WERI-Rb-1 (cell line): Measurements from ENCODE around the gene CCAR1.
"Not testable (repeated sequence)": the region's sequence is repeated elsewhere in the genome, so short reads cannot be mapped to it uniquely, and the experiment has no call there.

Experiments used
- DNase-seq: peaks from one replicate; pipeline ENCODE4 v3.0.0-alpha.2; 2020
- H3K27ac ChIP-seq: fragments of 250-450 bp; sonication (Bioruptor Pico); 2 replicates; pipeline ENCODE4 v1.5.1; 2020; ENCODE audit warnings: mild to moderate bottlenecking, moderate library complexity
- H3K27me3 ChIP-seq: fragments of 250-450 bp; sonication (Bioruptor Pico); 2 replicates; pipeline ENCODE4 v1.5.1; 2021; ENCODE audit warnings: mild to moderate bottlenecking, low read depth, moderate library complexity; ENCODE audit not compliant: insufficient read depth, severe bottlenecking
- H3K36me3 ChIP-seq: fragments of 250-450 bp; sonication (Bioruptor Pico); 2 replicates; pipeline ENCODE4 v1.5.1; 2020; ENCODE audit warnings: mild to moderate bottlenecking, moderate library complexity
- H3K4me3 ChIP-seq: 2 replicates; pipeline ENCODE4 v1.5.1; 2011; ENCODE audit warnings: low read depth, mild to moderate bottlenecking, control low read depth, low read length
- H3K9me3 ChIP-seq: fragments of 250-450 bp; sonication (Bioruptor Pico); 2 replicates; pipeline ENCODE4 v1.5.1; 2021; ENCODE audit warnings: mild to moderate bottlenecking, moderate library complexity; ENCODE audit not compliant: severe bottlenecking
- TF ChIP-seq, protein P1 (sequence below): IDR thresholded peaks from 2 replicates; pipeline ENCODE4 v1.5.1; 2011; ENCODE audit warnings: low read depth, mild to moderate bottlenecking, control low read depth, inconsistent platforms, low read length

Gene CCAR1

GRCh38 chr10:68829521-68829920, 108.5 kb downstream of the CCAR1 start:
- Histone ChIP-seq H3K27me3 (no peaks in the 10 kb centered on the region), H3K27ac (no peak overlapping the region), H3K4me3 (no peak overlapping the region), H3K36me3 (no peaks in the 10 kb centered on the region), H3K9me3 (no peaks in the 10 kb centered on the region)
- DNase-seq = no peak
- TF ChIP-seq, protein P1, sequence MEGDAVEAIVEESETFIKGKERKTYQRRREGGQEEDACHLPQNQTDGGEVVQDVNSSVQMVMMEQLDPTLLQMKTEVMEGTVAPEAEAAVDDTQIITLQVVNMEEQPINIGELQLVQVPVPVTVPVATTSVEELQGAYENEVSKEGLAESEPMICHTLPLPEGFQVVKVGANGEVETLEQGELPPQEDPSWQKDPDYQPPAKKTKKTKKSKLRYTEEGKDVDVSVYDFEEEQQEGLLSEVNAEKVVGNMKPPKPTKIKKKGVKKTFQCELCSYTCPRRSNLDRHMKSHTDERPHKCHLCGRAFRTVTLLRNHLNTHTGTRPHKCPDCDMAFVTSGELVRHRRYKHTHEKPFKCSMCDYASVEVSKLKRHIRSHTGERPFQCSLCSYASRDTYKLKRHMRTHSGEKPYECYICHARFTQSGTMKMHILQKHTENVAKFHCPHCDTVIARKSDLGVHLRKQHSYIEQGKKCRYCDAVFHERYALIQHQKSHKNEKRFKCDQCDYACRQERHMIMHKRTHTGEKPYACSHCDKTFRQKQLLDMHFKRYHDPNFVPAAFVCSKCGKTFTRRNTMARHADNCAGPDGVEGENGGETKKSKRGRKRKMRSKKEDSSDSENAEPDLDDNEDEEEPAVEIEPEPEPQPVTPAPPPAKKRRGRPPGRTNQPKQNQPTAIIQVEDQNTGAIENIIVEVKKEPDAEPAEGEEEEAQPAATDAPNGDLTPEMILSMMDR = no peak

DNA sequence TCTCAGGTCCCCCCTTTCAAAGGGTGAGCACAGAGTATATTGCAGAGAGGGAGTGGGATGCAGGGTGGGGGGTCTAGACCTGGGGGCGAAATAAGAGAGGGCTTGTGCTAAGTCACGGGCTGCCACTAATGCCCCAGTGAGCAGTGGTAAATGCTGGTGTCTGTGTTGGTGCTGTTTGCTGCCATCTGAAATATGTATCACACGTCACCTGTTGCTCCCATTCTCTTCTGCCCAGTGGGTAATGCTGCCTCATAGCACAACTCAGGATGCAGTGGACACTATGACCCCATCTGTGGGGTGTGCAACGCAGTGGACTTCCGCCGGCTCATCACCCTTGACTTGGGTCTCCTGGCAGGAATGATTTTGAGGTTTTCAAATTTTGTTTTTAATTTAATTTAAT, 108.9 kb downstream of the CCAR1 start:
- no peak overlapping the region for H3K4me3 ChIP-seq
- no peaks in the 10 kb centered on the region for H3K27me3 ChIP-seq
- H3K9me3 ChIP-seq = no peaks in the 10 kb centered on the region
- TF ChIP-seq, protein P1 = no peak
- no peaks in the 10 kb centered on the region for H3K36me3 ChIP-seq
- H3K27ac ChIP-seq = no peak overlapping the region
- no peak for DNase-seq

DNA sequence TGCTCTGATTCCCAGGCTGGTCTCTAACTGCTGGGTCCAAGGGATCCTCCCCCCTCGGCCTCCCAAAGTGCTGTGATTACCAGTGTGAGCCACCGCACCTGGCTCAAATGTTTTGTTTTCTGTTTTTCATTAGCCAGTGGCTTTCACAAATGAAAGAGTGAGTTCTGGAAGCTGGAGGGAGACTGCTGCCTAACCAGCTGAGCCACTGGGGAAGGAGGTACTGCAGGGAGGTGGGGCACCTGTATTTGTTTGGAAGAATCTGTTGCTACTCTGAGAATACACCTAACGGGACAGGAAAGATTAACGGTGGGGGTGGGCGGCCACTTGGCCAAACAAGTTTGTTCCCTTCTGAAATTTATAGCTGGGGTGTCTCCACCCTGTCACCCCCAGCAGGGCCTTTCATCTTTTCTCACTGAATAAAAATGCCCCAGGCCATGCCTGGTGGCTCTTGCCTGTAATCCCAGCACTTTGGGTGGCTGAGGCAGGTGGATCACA, 111.0 kb downstream of the CCAR1 start:
- Histone ChIP-seq H3K36me3 (peaks cover 3% of the 10 kb centered on the region; the same call in 1 of the 2 replicates), H3K27ac (no peak overlapping the region), H3K4me3 (no peak overlapping the region), H3K27me3 (no peaks in the 10 kb centered on the region), H3K9me3 (no peaks in the 10 kb centered on the region)
- DNase-seq = no peak
- TF ChIP-seq, protein P1 = no peak

- TF ChIP-seq, protein P1 = no peak
- peaks cover 3% of the 10 kb centered on the region; the same call in 1 of the 2 replicates for H3K36me3 ChIP-seq
- H3K4me3 ChIP-seq = no peak overlapping the region
- H3K27ac ChIP-seq = no peak overlapping the region
- H3K9me3 ChIP-seq = no peaks in the 10 kb centered on the region
- DNase-seq = no peak
- no peaks in the 10 kb centered on the region for H3K27me3 ChIP-seq
These were observed 111.6 kb downstream of the CCAR1 start for GRCh38 chr10:68832601-68833000.

- Histone ChIP-seq H3K9me3 (no peaks in the 10 kb centered on the region), H3K4me3 (no peak overlapping the region), H3K36me3 (peaks cover 3% of the 10 kb centered on the region; the same call in 1 of the 2 replicates), H3K27ac (no peak overlapping the region), H3K27me3 (no peaks in the 10 kb centered on the region)
- TF ChIP-seq, protein P1 = no peak
- DNase-seq = no peak
These were observed 116.7 kb downstream of the CCAR1 start for GRCh38 chr10:68837626-68838322.

DNA sequence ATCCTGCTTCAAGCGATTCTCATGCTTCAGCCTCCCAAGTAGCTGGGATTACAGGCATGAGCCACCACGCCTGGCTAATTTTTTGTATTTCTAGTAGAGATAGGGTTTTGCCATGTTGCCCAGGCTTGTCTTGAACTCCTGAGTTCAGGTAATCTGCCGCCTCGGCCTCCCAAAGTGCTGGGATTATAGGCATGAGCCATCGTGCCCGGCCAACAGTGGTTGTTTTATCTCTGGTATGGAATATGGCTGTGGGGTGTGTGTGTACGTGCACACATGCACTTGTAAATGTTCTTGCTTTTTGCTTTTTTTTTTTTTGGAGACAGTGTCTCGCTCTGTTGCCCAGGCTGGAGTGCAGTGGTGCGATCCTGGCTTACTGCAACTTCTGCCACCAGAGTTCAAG, 119.6 kb downstream of the CCAR1 start:
- H3K27me3 ChIP-seq, DNase-seq, H3K4me3 ChIP-seq, H3K9me3 ChIP-seq, H3K27ac ChIP-seq, H3K36me3 ChIP-seq: not testable (repeated sequence)
